ENCODE measurements around the gene DLG2.

DNA sequence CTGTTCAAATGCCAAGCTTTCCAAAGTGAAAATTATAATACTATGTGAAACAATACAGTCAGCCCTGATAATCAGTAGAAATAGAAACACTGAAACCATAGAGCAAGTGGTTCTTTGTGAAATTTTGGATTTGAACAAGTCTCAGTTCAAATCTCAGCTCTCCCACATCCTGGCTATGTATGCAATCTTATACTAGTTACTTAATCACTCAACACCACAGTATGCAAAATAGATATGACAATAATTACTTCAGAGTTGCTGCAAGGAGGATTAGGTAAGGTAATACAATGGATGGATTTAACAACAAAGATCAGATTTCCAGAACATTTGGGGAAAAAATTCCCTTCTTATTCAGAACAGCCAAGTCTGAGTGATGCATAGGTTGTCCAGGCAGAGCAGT lies 1489.2 kb downstream of the DLG2 start:
- TF ChIP-seq, protein P1, sequence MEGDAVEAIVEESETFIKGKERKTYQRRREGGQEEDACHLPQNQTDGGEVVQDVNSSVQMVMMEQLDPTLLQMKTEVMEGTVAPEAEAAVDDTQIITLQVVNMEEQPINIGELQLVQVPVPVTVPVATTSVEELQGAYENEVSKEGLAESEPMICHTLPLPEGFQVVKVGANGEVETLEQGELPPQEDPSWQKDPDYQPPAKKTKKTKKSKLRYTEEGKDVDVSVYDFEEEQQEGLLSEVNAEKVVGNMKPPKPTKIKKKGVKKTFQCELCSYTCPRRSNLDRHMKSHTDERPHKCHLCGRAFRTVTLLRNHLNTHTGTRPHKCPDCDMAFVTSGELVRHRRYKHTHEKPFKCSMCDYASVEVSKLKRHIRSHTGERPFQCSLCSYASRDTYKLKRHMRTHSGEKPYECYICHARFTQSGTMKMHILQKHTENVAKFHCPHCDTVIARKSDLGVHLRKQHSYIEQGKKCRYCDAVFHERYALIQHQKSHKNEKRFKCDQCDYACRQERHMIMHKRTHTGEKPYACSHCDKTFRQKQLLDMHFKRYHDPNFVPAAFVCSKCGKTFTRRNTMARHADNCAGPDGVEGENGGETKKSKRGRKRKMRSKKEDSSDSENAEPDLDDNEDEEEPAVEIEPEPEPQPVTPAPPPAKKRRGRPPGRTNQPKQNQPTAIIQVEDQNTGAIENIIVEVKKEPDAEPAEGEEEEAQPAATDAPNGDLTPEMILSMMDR (IDR thresholded peaks at IDR 0.05; ENCODE audit: insufficient read depth, low read depth, low read length): no peak
- no peak for TF ChIP-seq EZH2 (IDR thresholded peaks at IDR 0.05; ENCODE audit: insufficient read depth, low read length)
